HEK293T (cell line): Measurements from ENCODE around the gene ZNF536.

Experiments used
- CTCF ChIA-PET: fragments of 350-600 bp; formaldehyde crosslinking; extraction: SDS; loops from one replicate; lab custom pipeline; 2021; ENCODE audit warnings: antibody characterized with exemption, inconsistent platforms; lab: Yijun Ruan, JAX
- POLR2A ChIA-PET: fragments of 350-600 bp; formaldehyde crosslinking; extraction: SDS; loops from one replicate; lab custom pipeline; 2020; ENCODE audit warnings: antibody characterized with exemption, inconsistent platforms; lab: Yijun Ruan, JAX
- DNase-seq: peaks from one replicate; pipeline ENCODE4 v3.0.0; 2012; ENCODE audit warnings: mixed read lengths; ENCODE audit errors: extremely low spot score
- ARNT ChIP-seq: fragments of 450-650 bp; IDR thresholded peaks from 2 replicates; pipeline ENCODE4 v1.6.1; 2017; ENCODE audit warnings: mild to moderate bottlenecking
- BHLHE40 ChIP-seq: fragments of 450-650 bp; IDR thresholded peaks from 2 replicates; pipeline ENCODE4 v1.6.1; 2016; ENCODE audit warnings: mild to moderate bottlenecking, moderate library complexity, borderline replicate concordance
- CTBP1 ChIP-seq: fragments of 450-650 bp; IDR thresholded peaks from 2 replicates; pipeline ENCODE4 v1.6.1; 2016; ENCODE audit warnings: borderline replicate concordance
- ELF4 ChIP-seq: fragments of 450-650 bp; IDR thresholded peaks from 2 replicates; pipeline ENCODE4 v1.6.1; 2017; ENCODE audit warnings: antibody characterized with exemption
- FOXA1 ChIP-seq: fragments of 450-650 bp; IDR thresholded peaks from 2 replicates; pipeline ENCODE4 v1.6.1; 2016; ENCODE audit warnings: mild to moderate bottlenecking
- FOXK2 ChIP-seq: fragments of 450-650 bp; IDR thresholded peaks from 2 replicates; pipeline ENCODE4 v1.6.1; 2016; ENCODE audit warnings: mild to moderate bottlenecking
- FOXM1 ChIP-seq: fragments of 450-650 bp; IDR thresholded peaks from 2 replicates; pipeline ENCODE4 v1.6.1; 2017; ENCODE audit warnings: mild to moderate bottlenecking, borderline replicate concordance
- HDGF ChIP-seq: fragments of 450-650 bp; IDR thresholded peaks from 2 replicates; pipeline ENCODE4 v1.6.1; 2017; ENCODE audit warnings: antibody characterized with exemption, borderline replicate concordance
- L3MBTL2 ChIP-seq: fragments of 450-650 bp; conservative IDR thresholded peaks from 2 replicates; pipeline ENCODE4 v1.6.1; 2016; ENCODE audit warnings: mild to moderate bottlenecking
- LEF1 ChIP-seq: fragments of 450-650 bp; IDR thresholded peaks from 2 replicates; pipeline ENCODE4 v1.6.1; 2017; ENCODE audit warnings: mild to moderate bottlenecking, borderline replicate concordance
- NFRKB ChIP-seq: fragments of 450-650 bp; IDR thresholded peaks from 2 replicates; pipeline ENCODE4 v1.6.1; 2016; ENCODE audit warnings: mild to moderate bottlenecking, moderate library complexity
- SP1 ChIP-seq: fragments of 450-650 bp; IDR thresholded peaks from 2 replicates; pipeline ENCODE4 v1.6.1; 2017
- SUZ12 ChIP-seq: fragments of 450-650 bp; IDR thresholded peaks from 2 replicates; pipeline ENCODE4 v1.6.1; 2016; ENCODE audit warnings: mild to moderate bottlenecking
- TARDBP ChIP-seq: fragments of 450-650 bp; IDR thresholded peaks from 2 replicates; pipeline ENCODE4 v1.6.1; 2016
- ZNF384 ChIP-seq: fragments of 450-650 bp; IDR thresholded peaks from 2 replicates; pipeline ENCODE4 v1.6.1; 2016
- TF ChIP-seq, protein P1 (sequence below): fragments of 450-650 bp; IDR thresholded peaks from 2 replicates; pipeline ENCODE4 v1.6.1; 2016

The ZNF536 gene

GRCh38 chr19:30539315-30539714 lies 167.1 kb downstream of the ZNF536 start:
- DNase-seq: no peak
- POLR2A ChIA-PET: no interaction called here
- TF ChIP-seq ARNT (no peak), CTBP1 (no peak), SP1 (no peak), HDGF (no peak), NFRKB (no peak), SUZ12 (no peak), BHLHE40 (no peak), L3MBTL2 (no peak), LEF1 (no peak), FOXK2 (no peak), FOXA1 (no peak)
- CTCF ChIA-PET: interaction anchor here (0.7 kb wide), 1 partner anchor 667 kb away, joined by 5 read pairs; no protein-coding TSS in a partner anchor

DNA sequence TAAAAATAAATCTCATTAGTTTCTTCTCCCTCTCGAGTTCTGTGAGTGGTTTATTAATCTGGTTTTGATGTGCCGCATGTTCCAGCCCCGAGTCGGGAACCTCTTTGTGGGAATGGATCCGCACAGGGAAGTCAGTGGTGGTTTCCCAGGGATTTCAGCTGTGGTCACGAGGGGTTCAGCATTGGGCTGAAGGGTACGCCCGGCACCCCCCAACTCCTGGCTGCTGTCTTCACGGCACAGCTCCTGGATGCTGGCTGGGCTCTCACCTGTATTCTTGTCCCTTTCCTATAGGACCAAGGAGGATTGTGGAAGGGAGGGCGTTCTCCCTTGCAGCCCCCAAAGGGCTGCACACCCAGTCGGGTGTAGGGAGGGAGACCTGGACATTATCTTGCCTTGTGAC lies 167.8 kb downstream of the ZNF536 start:
- ChIA-PET CTCF (no interaction called here), POLR2A (no interaction called here)
- TF ChIP-seq LEF1 (no peak), L3MBTL2 (no peak), FOXK2 (no peak), ARNT (no peak), SP1 (no peak), NFRKB (no peak), ELF4 (no peak)
- TF ChIP-seq, protein P1, sequence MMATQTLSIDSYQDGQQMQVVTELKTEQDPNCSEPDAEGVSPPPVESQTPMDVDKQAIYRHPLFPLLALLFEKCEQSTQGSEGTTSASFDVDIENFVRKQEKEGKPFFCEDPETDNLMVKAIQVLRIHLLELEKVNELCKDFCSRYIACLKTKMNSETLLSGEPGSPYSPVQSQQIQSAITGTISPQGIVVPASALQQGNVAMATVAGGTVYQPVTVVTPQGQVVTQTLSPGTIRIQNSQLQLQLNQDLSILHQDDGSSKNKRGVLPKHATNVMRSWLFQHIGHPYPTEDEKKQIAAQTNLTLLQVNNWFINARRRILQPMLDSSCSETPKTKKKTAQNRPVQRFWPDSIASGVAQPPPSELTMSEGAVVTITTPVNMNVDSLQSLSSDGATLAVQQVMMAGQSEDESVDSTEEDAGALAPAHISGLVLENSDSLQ: no peak
- DNase-seq: no peak

GRCh38 chr19:30540761-30541160 lies 168.6 kb downstream of the ZNF536 start:
- TF ChIP-seq NFRKB (no peak), L3MBTL2 (no peak), FOXK2 (no peak), LEF1 (no peak), HDGF (no peak), SP1 (no peak), TARDBP (no peak), ELF4 (no peak), FOXM1 (no peak), FOXA1 (no peak), ZNF384 (no peak), CTBP1 (no peak)
- TF ChIP-seq, protein P1: no peak

DNA sequence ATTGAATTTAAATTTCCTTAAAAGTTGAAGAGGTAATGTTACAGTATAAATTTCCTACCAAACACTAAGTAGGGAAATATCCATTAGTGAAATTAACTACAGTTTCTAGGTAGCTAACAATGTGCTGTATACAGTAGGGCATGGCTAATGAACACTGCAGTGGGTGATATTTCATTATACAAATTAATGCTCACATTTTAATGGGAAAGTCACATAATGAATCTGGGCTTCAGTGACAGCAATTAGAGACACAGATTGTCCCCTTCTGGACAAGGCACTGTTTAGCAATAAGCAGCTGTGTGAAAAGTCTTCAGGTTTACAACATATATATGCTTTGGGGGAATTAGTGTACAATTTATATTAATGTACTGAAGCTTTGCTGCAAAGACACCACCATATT lies 169.4 kb downstream of the ZNF536 start:
- ChIA-PET CTCF (no interaction called here), POLR2A (no interaction called here)
- TF ChIP-seq CTBP1 (no peak), SP1 (no peak), ARNT (no peak), NFRKB (no peak), HDGF (no peak), L3MBTL2 (no peak), ELF4 (no peak)
- DNase-seq: no peak

More at GRCh38 chr19:30540761-30541160, 168.6 kb downstream of the ZNF536 start:
- ChIA-PET POLR2A (no interaction called here), CTCF (no interaction called here)
- DNase-seq: no peak

- POLR2A ChIA-PET: interaction anchor here (0.6 kb wide), 1 partner anchor 50 kb away, joined by 3 read pairs; no protein-coding TSS in a partner anchor
- CTCF ChIA-PET: no interaction called here
- TF ChIP-seq BHLHE40: no peak
- TF ChIP-seq ARNT: no peak
- no peak for TF ChIP-seq SUZ12
- TF ChIP-seq HDGF: no peak
- no peak for TF ChIP-seq L3MBTL2
- TF ChIP-seq TARDBP: no peak
- no peak for TF ChIP-seq CTBP1
- no peak for TF ChIP-seq NFRKB
- no peak for TF ChIP-seq ZNF384
- TF ChIP-seq ELF4: no peak
- TF ChIP-seq LEF1: no peak
- TF ChIP-seq FOXK2: no peak
- TF ChIP-seq FOXA1: no peak
- no peak for TF ChIP-seq SP1
- TF ChIP-seq, protein P1: no peak
- TF ChIP-seq FOXM1: no peak
- no peak for DNase-seq
Observed at GRCh38 chr19:30543243-30543945, 171.2 kb downstream of the ZNF536 start.

DNA sequence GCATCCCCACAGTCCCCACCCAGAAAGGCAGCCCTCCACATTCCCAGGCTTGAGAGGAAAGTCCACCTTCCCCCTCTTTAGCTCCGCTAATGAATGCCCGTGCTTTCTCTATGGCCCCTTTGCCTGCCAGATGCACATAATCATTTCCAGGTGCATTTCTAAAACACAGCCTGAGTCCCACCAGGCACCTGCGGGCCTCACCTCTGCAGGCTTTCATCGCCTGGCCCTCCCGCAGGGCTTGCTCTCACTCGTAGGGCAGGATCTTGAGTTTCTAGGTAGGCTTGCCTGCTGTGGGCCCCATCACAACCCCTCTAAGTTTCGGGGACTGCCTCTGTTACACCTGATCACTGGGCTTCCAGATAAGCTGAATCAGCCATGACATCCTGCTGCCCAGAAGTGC lies 173.6 kb downstream of the ZNF536 start:
- TF ChIP-seq LEF1: no peak
- no peak for TF ChIP-seq ARNT
- no peak for TF ChIP-seq NFRKB
- TF ChIP-seq, protein P1: no peak
- TF ChIP-seq CTBP1: no peak
- TF ChIP-seq ZNF384: no peak
- no peak for TF ChIP-seq BHLHE40
- no peak for TF ChIP-seq SP1
- TF ChIP-seq HDGF: no peak
- no peak for TF ChIP-seq L3MBTL2
- POLR2A ChIA-PET: no interaction called here
- DNase-seq: no peak
- CTCF ChIA-PET: no interaction called here
